H9 (cell line): ENCODE results near the gene TLL2. TPM values are rescaled to one million over a fixed set of nuclear protein-coding genes. Genes with fewer than 3 reads are reported as not detected.
A peak's percentile ranks its signal among the peaks of the same experiment; 100 is the strongest.

ENCODE experiments used
- DNase-seq: peaks from one replicate; pipeline ENCODE4 v3.0.0-alpha.2; 2017
- H2AFZ ChIP-seq: one replicate; pipeline ENCODE4 v1.6.1; 2013; ENCODE audit warnings: mild to moderate bottlenecking, low read length, control low read depth, moderate library complexity
- H2AK5ac ChIP-seq: 2 replicates; pipeline ENCODE4 v1.6.1; 2013; ENCODE audit warnings: low read length, control low read depth, mixed read lengths; ENCODE audit not compliant: insufficient read length
- H2BK120ac ChIP-seq: one replicate; pipeline ENCODE4 v1.6.1; 2013; ENCODE audit warnings: low read depth, mild to moderate bottlenecking, low read length, control low read depth, inconsistent platforms; ENCODE audit not compliant: poor library complexity, severe bottlenecking
- H2BK12ac ChIP-seq: 2 replicates; pipeline ENCODE4 v1.6.1; 2013; ENCODE audit warnings: low read length, control low read depth, mixed read lengths, low read depth; ENCODE audit not compliant: insufficient read length
- H2BK15ac ChIP-seq: 2 replicates; pipeline ENCODE4 v1.6.1; 2013; ENCODE audit warnings: low read depth, low read length, control low read depth
- H2BK20ac ChIP-seq: one replicate; pipeline ENCODE4 v1.6.1; 2013; ENCODE audit warnings: low read depth, mild to moderate bottlenecking, low read length, control low read depth, inconsistent platforms; ENCODE audit not compliant: poor library complexity, severe bottlenecking
- H2BK5ac ChIP-seq: 2 replicates; pipeline ENCODE4 v1.6.1; 2013; ENCODE audit warnings: low read length, control low read depth, mixed read lengths; ENCODE audit not compliant: insufficient read length
- H3K14ac ChIP-seq: 2 replicates; pipeline ENCODE4 v1.6.1; 2013; ENCODE audit warnings: low read length, control low read depth; ENCODE audit not compliant: insufficient read depth
- H3K18ac ChIP-seq: 2 replicates; pipeline ENCODE4 v1.6.1; 2013; ENCODE audit warnings: low read depth, mild to moderate bottlenecking, mixed read lengths, low read length, control low read depth; ENCODE audit not compliant: insufficient read length
- H3K23ac ChIP-seq: 2 replicates; pipeline ENCODE4 v1.6.1; 2013; ENCODE audit warnings: low read length, control low read depth, mixed read lengths, low read depth; ENCODE audit not compliant: insufficient read length
- H3K23me2 ChIP-seq: 2 replicates; pipeline ENCODE4 v1.6.1; 2013; ENCODE audit warnings: low read depth, mild to moderate bottlenecking, mixed read lengths, low read length, control low read depth; ENCODE audit not compliant: insufficient read length, poor library complexity, severe bottlenecking
- H3K27ac ChIP-seq: 2 replicates; pipeline ENCODE4 v1.5.1; 2013; ENCODE audit warnings: low read length, control low read depth, mixed read lengths, low read depth; ENCODE audit not compliant: insufficient read length
- H3K27me3 ChIP-seq: 2 replicates; pipeline ENCODE4 v1.6.1; 2013; ENCODE audit warnings: low read length, control low read depth, inconsistent platforms; ENCODE audit not compliant: insufficient read depth
- H3K4ac ChIP-seq: 2 replicates; pipeline ENCODE4 v1.6.1; 2013; ENCODE audit warnings: low read depth, mild to moderate bottlenecking, control low read depth, inconsistent platforms, low read length, moderate library complexity
- H3K4me1 ChIP-seq: 2 replicates; pipeline ENCODE4 v1.6.1; 2013; ENCODE audit warnings: low read length, control low read depth, inconsistent platforms; ENCODE audit not compliant: insufficient read depth
- H3K4me2 ChIP-seq: 2 replicates; pipeline ENCODE4 v1.6.1; 2013; ENCODE audit warnings: low read length, control low read depth, mixed read lengths; ENCODE audit not compliant: insufficient read length, insufficient read depth
- H3K56ac ChIP-seq: 2 replicates; pipeline ENCODE4 v1.6.1; 2013; ENCODE audit warnings: low read depth, mild to moderate bottlenecking, mixed read lengths, low read length, control low read depth; ENCODE audit not compliant: insufficient read length
- H3K79me1 ChIP-seq: 2 replicates; pipeline ENCODE4 v1.6.1; 2013; ENCODE audit warnings: low read depth, mild to moderate bottlenecking, moderate library complexity, low read length, control low read depth, inconsistent platforms; ENCODE audit not compliant: insufficient read depth, poor library complexity, severe bottlenecking
- H3K79me2 ChIP-seq: 2 replicates; pipeline ENCODE4 v1.6.1; 2013; ENCODE audit warnings: low read length, control low read depth, inconsistent platforms; ENCODE audit not compliant: insufficient read depth
- H3K9ac ChIP-seq: 2 replicates; pipeline ENCODE4 v1.6.1; 2013; ENCODE audit warnings: low read length, control low read depth, mixed read lengths; ENCODE audit not compliant: insufficient read length; ENCODE audit errors: extremely low read depth
- H3K9me3 ChIP-seq: one replicate; pipeline ENCODE4 v1.6.1; 2013; ENCODE audit warnings: low read depth, low read length, inconsistent platforms; ENCODE audit not compliant: control insufficient read depth
- H3T11ph ChIP-seq: one replicate; pipeline ENCODE4 v1.6.1; 2013; ENCODE audit warnings: mild to moderate bottlenecking, low read length, control low read depth, inconsistent platforms
- H4K20me1 ChIP-seq: one replicate; pipeline ENCODE4 v1.6.1; 2013; ENCODE audit not compliant: control insufficient read depth, insufficient read length, insufficient read depth
- H4K5ac ChIP-seq: 2 replicates; pipeline ENCODE4 v1.6.1; 2013; ENCODE audit warnings: low read depth, mild to moderate bottlenecking, mixed read lengths, low read length, control low read depth; ENCODE audit not compliant: insufficient read length
- H4K8ac ChIP-seq: replicated peaks from 2 replicates; pipeline ENCODE4 v1.6.1; 2013; ENCODE audit warnings: low read length, control low read depth, mixed read lengths, low read depth; ENCODE audit not compliant: insufficient read length
- H4K91ac ChIP-seq: 2 replicates; pipeline ENCODE4 v1.6.1; 2013; ENCODE audit warnings: low read depth, mild to moderate bottlenecking, moderate library complexity, mixed read lengths, low read length, control low read depth; ENCODE audit not compliant: insufficient read length
- H3K27ac Mint-ChIP-seq, 3 experiments: 2 replicates in 2 of 3; 3 replicates in 1 of 3; pipeline ENCODE4 v1.8.0; 2020 to 2021; ENCODE audit warnings: mixed read lengths in 3 of 3, mild to moderate bottlenecking in 1 of 3, moderate library complexity in 1 of 3
- H3K27me3 Mint-ChIP-seq: 2 replicates; pipeline ENCODE4 v1.8.0; 2021; ENCODE audit warnings: low read depth, mild to moderate bottlenecking, moderate library complexity, mixed read lengths
- H3K36me3 Mint-ChIP-seq, 3 experiments: 2 replicates in 2 of 3; 3 replicates in 1 of 3; pipeline ENCODE4 v1.8.0; 2020 to 2021; ENCODE audit warnings: low read depth in 3 of 3, mixed read lengths in 3 of 3; ENCODE audit not compliant: insufficient read depth in 1 of 3
- H3K4me1 Mint-ChIP-seq, 2 experiments: 2 replicates each; pipeline ENCODE4 v1.8.0; 2020; ENCODE audit warnings: mixed read lengths in 2 of 2
- H3K4me3 Mint-ChIP-seq, 2 experiments: 2 replicates in 1 of 2; 3 replicates in 1 of 2; pipeline ENCODE4 v1.8.0; 2020 to 2021; ENCODE audit warnings: mild to moderate bottlenecking in 2 of 2, mixed read lengths in 2 of 2, moderate library complexity in 1 of 2
- H3K9me3 Mint-ChIP-seq, 2 experiments: 2 replicates in 1 of 2; 3 replicates in 1 of 2; pipeline ENCODE4 v1.8.0; 2020; ENCODE audit warnings: mild to moderate bottlenecking in 2 of 2, mixed read lengths in 2 of 2, moderate library complexity in 1 of 2
- CTCF ChIP-seq: fragments of 200-600 bp; sonication (generic); conservative IDR thresholded peaks from 3 replicates; pipeline ENCODE4 v1.8.0; 2021; ENCODE audit warnings: antibody characterized with exemption, mild to moderate bottlenecking
- WGBS: extraction: QIAGEN DNeasy Blood & Tissue Kit; methylation state at CpG from one replicate; pipeline ENCODE4 v1.1.7; 2013; ENCODE audit warnings: missing lambda C conversion rate, low lambda C conversion rate, mixed read lengths; ENCODE audit not compliant: insufficient read length; ENCODE audit errors: extremely low coverage; 5-methylcytosine and 5-hydroxymethylcytosine counted together
- total RNA-seq: library from RNA; stranded (reverse); gene quantifications from 2 replicates; pipeline ENCODE4 v1.2.1, GENCODE V29; 2021

TLL2 gene
- total RNA-seq, 1 experiment from 2014 or later = 1.4 TPM

GRCh38 chr10:96457341-96457740, 56.4 kb downstream of the TLL2 start:
- Histone ChIP-seq H2BK12ac (no peak overlapping the region), H2BK20ac (no peak overlapping the region), H2BK120ac (no peak overlapping the region), H3K79me1 (no peaks in the 10 kb centered on the region), H3K4me1 (peaks cover 6% of the 10 kb centered on the region), H4K5ac (no peak overlapping the region), H4K91ac (no peak overlapping the region), H3K23me2 (no peaks in the 10 kb centered on the region), H3K9me3 (no peaks in the 10 kb centered on the region), H2BK5ac (no peak overlapping the region), H3K23ac (no peak overlapping the region), H3K14ac (no peak overlapping the region), H2AFZ (no peak overlapping the region), H3K79me2 (no peaks in the 10 kb centered on the region), H3K9ac (no peak overlapping the region), H2BK15ac (no peak overlapping the region), H3K27me3 (no peaks in the 10 kb centered on the region), H3K27ac (no peak overlapping the region), H3K4ac (no peak overlapping the region), H3K56ac (no peak overlapping the region), H4K8ac (no peak overlapping the region), H4K20me1 (no peaks in the 10 kb centered on the region), H2AK5ac (no peak overlapping the region), H3K18ac (no peak overlapping the region), H3K4me2 (no peak overlapping the region), H3T11ph (no peak overlapping the region)
- peak overlapping the region; percentile 13 to 65 (median 40); a peak in 2 of 7 replicates for H3K27ac Mint-ChIP-seq
- no CpG with 5 or more reads among the region's 5 CpGs for WGBS
- H3K9me3 Mint-ChIP-seq = peaks cover 13 to 15% of the 10 kb centered on the region in 2 experiments
- DNase-seq = no peak
- H3K4me3 Mint-ChIP-seq = no peak overlapping the region
- H3K4me1 Mint-ChIP-seq = peaks cover 19 to 22% of the 10 kb centered on the region in 2 experiments
- H3K36me3 Mint-ChIP-seq = peaks cover 7 to 13% (median 13%) of the 10 kb centered on the region in 3 experiments
- no peak for TF ChIP-seq CTCF
- no peaks in the 10 kb centered on the region for H3K27me3 Mint-ChIP-seq
